Panc1 (cell line): Measurements from ENCODE around the gene PUDP.

Experiments
- POLR2AphosphoS5 ChIP-seq: IDR thresholded peaks from 2 replicates; pipeline ENCODE4 v1.6.1; 2012; ENCODE audit warnings: mild to moderate bottlenecking, low read depth, low read length, moderate library complexity
- REST ChIP-seq, 2 experiments: IDR thresholded peaks; 2 replicates each; pipeline ENCODE4 v1.6.1; 2011 to 2012; ENCODE audit warnings: low read depth in 2 of 2, control low read depth in 1 of 2, low read length in 1 of 2, mild to moderate bottlenecking in 1 of 2, moderate library complexity in 1 of 2; ENCODE audit not compliant: insufficient read depth in 1 of 2

- TF ChIP-seq POLR2AphosphoS5 = no peak
- TF ChIP-seq REST (IDR thresholded peaks at IDR 0.05; ENCODE audit: insufficient read depth in 1 of 2, low read depth in 2 of 2, low read length in 1 of 2) = no peak
Observed at GRCh38 chrX:7019555-7019954, 128.4 kb downstream of the PUDP start.
